C4-2B (cell line): ENCODE results near the gene MTUS2.
"Not testable (repeated sequence)": the region's sequence is repeated elsewhere in the genome, so short reads cannot be mapped to it uniquely, and the experiment has no call there.

ENCODE experiments used
- H3K27ac ChIP-seq: fragments of 450-650 bp; 2 replicates; pipeline ENCODE4 v1.5.1; 2017
- CTCF ChIP-seq: fragments of 450-650 bp; conservative IDR thresholded peaks from 2 replicates; pipeline ENCODE4 v1.5.1; 2017; ENCODE audit warnings: mild to moderate bottlenecking
- ZFX ChIP-seq: fragments of 450-650 bp; IDR thresholded peaks from 2 replicates; pipeline ENCODE4 v1.6.1; 2017

MTUS2 gene

GRCh38 chr13:29328501-29328900 lies 508.4 kb downstream of the MTUS2 start:
- TF ChIP-seq ZFX (no peak), CTCF (no peak)
- H3K27ac ChIP-seq: no peak overlapping the region

- no peak overlapping the region for H3K27ac ChIP-seq
- TF ChIP-seq CTCF: no peak
- no peak for TF ChIP-seq ZFX
These were observed 516.2 kb downstream of the MTUS2 start for GRCh38 chr13:29336356-29336755.

- H3K27ac ChIP-seq: no peak overlapping the region
- TF ChIP-seq ZFX (no peak), CTCF (no peak)
These were observed 519.5 kb downstream of the MTUS2 start for GRCh38 chr13:29339386-29340272.

- not testable (repeated sequence) for H3K27ac ChIP-seq
These were observed 525.9 kb downstream of the MTUS2 start for GRCh38 chr13:29345860-29346582.

GRCh38 chr13:29355029-29355428 lies 534.9 kb downstream of the MTUS2 start:
- TF ChIP-seq CTCF (no peak), ZFX (no peak)
- no peak overlapping the region for H3K27ac ChIP-seq

GRCh38 chr13:29359181-29359580 lies 539.0 kb downstream of the MTUS2 start:
- H3K27ac ChIP-seq: no peak overlapping the region
- TF ChIP-seq ZFX (no peak), CTCF (no peak)

- no peak overlapping the region for H3K27ac ChIP-seq
- TF ChIP-seq CTCF (no peak), ZFX (no peak)
These were observed 541.6 kb downstream of the MTUS2 start for GRCh38 chr13:29361716-29362115.
